Hematopoietic multipotent progenitor cell treated with erythropoietin and hydrocortisone succinate and interleukin-3 and kit ligand, for 6 days (in vitro differentiated cells): Measurements from ENCODE around the gene OR10J1.
"Not testable (repeated sequence)": the region's sequence is repeated elsewhere in the genome, so short reads cannot be mapped to it uniquely, and the experiment has no call there.

Source experiments
- DNase-seq: peaks from one replicate; pipeline ENCODE4 v3.0.0-alpha.2; 2015

Gene OR10J1

DNA sequence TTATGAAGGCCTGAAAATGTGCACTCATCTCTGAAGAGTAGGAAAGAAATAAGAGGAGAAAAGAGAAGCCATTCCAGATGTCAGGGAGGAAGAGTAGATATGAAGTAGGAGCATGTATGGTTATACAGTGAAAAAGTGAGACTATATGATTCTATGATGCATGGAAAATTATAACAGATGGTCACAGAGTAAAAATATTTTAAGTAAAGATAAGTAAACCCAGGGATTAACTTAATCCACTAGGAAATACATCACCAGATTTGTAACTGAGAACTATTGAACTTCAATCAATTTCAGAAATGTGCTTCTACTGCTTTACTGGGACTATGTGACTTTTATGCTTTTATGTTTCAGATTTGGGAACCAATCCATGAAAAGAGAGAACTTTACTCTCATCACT is at the start of gene OR10J1:
OR10J1 (plus strand) TSS at position 301 of the 400 bp plus-strand sequence; CDS start at position 371, 70 bp downstream.
- DNase-seq, result no peak

GRCh38 chr1:159406821-159407220 is 32.7 kb upstream of the OR10J1 start:
- DNase-seq, result no peak

DNA sequence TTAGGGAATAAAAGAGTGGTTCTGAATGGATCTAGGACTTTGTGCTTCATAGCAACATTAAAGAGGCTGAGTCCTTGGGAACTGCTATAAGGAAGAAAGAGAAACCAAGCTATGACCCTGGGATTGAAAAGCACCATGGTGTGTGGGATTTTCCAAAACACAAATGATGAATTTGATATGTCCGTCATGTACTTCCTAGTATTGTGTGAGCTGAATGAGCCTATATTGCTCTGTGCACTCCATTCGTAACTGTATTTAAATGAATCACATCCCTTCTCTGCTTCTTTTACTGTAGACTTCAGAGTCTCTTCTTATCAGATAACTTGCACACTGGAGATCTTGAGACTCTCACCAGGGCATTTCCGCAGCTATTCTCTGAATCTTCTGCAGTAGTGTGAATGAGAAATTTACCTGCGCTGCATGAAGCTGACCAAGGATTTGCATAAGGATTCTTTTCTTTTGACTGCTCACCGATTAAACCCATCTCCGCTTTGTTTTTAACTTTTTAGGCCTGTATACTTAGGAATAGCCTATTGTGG is 30.6 kb upstream of the OR10J1 start:
- DNase-seq, result no peak

- DNase-seq, result no peak
These were observed 17.7 kb upstream of the OR10J1 start for GRCh38 chr1:159421821-159422220.

DNA sequence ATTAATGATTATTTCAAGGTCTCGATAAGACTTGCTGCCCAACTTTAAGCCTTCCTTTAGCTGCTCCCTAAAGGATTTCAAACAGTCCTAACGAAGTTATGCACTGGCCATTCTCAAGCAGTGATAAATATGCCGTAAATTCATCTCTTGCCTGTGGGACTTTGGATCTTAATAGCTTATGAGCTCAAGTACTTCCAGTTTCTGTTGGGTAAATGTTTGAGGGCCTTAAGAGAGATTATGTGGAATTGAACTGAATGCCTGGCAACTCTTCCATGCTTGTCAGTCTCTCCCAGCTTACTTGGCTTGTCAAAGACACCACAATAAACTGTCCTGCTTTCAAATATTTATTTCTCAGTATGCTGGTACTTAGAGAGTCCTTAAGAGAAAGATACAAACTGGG is 11.0 kb upstream of the OR10J1 start:
- no peak for DNase-seq

DNA sequence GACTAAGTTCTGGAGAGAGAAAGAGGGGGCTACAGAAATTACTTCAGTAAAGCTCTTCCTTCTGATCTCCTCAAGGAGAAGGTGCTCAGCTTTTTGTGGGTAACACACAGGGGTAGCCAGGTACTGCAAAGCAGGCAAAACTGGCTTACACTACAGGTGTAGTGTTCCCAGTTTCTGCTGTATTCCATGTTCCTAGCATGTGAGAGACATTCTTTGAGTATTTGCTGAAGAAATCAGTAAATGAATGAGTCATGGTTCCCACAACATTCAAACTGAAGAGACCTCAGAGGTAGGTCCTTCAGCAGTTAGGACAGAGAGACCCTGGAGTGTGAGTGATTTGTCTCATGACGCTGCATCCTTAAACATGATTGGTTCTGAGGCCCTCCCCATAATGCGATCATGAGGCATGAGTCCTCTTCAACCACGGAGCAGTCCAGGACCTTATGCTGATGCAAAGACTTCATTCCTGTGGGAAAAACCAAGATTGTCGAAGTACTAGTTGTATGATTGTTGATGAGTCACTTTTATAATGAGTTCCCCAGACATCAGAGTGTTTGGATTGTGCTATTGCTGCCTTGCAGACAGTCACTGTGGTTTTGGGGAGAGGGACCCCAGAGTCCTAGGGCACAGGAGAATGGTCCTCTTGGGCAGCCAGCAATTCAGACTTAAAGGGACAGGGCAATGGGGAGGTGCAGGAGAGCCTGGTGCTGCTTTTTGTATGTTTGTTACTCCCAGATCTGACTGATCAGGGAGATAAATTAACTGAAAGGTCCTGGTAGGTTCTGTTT is 10.3 kb upstream of the OR10J1 start:
- no peak for DNase-seq

DNA sequence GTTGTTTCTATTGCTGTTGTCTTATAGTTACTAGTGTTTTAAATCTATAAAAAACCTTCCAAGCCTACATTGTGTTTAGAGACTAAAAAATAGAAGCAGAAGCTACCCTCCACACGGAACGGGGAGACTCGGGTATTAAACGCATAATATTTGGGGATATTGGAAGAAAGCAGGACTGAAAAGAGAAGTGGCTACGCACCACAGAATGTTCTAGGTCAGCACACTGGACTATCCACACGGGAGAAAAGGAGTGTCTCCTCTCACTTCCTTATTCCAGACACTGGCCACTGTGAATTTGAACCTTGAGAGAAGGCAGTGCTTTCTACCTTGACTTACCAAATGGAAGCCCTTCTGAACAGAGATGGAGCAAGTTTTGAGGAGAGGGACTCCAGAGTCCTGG is 8.5 kb upstream of the OR10J1 start:
- no peak for DNase-seq

DNA sequence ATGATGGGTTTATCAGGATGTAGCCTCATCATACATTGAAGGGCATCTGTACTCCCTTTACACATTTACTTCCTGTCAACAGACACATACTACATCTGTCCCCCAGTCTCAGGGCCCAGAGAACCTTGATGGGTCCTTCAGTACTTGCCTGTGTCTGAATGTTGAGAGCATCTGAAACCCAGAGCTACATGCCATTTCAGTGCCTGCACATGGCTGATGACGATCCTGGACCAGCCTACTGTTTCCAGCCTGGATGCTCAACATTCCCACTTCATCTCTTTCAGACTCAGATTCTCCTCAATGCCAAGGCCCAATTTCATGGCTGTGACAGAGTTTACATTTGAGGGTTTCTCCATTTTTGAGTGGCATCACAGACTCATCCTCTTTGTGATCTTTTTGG is 7.6 kb upstream of the OR10J1 start, which contains the start of gene OR10J4:
OR10J4 (plus strand) TSS at position 301 of the 400 bp plus-strand sequence.
- no peak for DNase-seq

- DNase-seq, result no peak
These were observed 3.1 kb upstream of the OR10J1 start for GRCh38 chr1:159436469-159436868.

- DNase-seq, result no peak
These were observed 1.8 kb downstream of the OR10J1 start for GRCh38 chr1:159441360-159441759.

DNA sequence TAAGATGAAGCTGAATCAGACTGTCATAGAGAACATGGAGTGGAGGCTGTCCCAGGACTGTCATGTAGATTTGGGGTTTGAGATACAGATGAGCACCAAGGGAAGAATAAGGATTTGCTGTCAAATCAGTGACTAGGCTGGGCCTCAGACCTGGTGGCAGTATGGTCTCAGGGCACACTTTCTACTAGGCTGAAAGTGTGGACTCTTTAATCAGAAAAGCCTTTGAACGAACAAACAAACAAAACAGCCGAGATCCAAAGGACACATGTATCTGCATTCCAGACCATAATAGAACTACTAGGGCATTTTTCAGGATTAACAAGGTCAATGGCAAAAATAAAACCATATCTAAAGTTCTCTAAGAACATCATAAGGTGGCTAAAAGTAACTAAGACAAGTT is 2.9 kb downstream of the OR10J1 start:
- DNase-seq, result no peak

GRCh38 chr1:159443066-159443750 is 3.7 kb downstream of the OR10J1 start:
- DNase-seq, result no peak

DNA sequence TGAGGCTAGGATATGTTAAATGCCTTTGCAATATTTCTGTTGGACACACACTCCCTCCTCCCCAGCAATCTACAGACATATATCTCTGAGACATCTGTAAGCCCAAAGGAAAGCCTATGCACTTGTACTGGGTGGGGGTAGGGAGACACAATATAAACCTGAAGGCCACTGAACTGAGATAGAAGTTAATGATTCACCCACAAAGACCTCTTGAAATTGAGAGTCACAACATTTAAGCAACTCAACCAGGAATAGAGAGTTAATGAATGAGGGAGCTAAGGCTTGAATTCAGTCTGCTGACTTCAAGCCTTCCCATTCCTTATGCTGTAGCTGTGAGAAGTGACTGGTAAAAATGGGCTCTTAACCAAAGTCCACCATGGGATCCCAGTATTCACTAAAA is 5.0 kb downstream of the OR10J1 start:
- no peak for DNase-seq

- DNase-seq, result no peak
These were observed 8.7 kb downstream of the OR10J1 start for GRCh38 chr1:159448181-159448580.

DNA sequence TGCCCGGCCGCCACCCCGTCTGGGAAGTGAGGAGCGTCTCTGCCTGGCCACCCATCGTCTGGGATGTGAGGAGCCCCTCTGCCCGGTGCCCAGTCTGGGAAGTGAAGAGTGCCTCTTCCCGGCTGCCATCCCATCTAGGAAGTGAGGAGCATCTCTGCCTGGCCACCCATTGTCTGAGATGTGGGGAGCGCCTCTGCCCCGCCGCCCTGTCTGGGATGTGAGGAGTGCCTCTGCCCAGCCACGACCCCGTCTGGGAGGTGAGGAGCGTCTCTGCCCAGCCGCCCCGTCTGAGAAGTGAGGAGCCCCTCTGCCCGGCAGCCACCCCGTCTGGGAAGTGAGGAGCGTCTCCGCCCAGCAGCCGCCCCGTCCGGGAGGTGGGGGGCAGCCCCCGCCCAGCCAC is 10.1 kb downstream of the OR10J1 start:
- not testable (repeated sequence) for DNase-seq

- no peak for DNase-seq
These were observed 20.0 kb downstream of the OR10J1 start for GRCh38 chr1:159459551-159459950.

DNA sequence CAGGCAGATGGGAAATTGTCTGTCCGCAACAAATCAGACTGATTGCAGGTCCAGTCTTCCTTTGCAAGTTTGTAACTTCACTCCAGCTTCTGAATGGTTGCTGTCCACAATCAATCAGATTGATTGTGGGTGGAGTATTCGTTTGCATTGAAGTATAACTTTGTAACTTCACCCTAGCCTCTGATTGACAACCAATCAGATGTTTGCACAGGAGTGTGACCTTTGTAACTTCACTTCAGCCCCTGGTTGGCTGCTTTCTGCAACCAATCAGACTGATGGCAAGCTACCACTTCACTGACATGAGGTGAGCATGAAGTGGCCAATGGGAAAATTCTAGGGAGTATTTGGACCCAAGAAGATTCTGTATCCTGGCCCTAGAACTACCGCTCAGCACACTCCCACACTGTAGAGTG is 25.7 kb downstream of the OR10J1 start:
- DNase-seq, result no peak

- no peak for DNase-seq
These were observed 28.8 kb downstream of the OR10J1 start for GRCh38 chr1:159468321-159468720.

- no peak for DNase-seq
These were observed 30.5 kb downstream of the OR10J1 start for GRCh38 chr1:159469921-159470533.

DNA sequence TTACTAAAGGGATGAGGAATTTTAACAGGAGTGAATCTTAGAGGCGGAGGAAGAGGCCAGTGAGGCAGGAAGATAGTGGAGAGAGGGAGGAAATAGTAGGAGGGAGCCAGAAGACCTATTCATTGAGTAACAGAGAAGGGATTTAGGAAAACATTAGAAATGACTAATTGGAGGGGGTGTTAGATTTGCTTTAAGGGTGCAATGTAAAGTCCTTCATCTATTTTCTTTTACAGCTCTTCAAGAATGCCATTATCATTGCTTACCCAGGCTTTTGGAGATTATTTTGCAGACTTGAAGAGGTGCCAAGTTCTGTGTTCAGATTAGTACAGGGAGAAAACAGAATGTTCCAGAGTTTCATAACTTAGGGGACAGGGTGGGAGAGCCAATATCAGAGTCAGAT is 33.8 kb downstream of the OR10J1 start:
- peak; percentile 11 for DNase-seq

DNA sequence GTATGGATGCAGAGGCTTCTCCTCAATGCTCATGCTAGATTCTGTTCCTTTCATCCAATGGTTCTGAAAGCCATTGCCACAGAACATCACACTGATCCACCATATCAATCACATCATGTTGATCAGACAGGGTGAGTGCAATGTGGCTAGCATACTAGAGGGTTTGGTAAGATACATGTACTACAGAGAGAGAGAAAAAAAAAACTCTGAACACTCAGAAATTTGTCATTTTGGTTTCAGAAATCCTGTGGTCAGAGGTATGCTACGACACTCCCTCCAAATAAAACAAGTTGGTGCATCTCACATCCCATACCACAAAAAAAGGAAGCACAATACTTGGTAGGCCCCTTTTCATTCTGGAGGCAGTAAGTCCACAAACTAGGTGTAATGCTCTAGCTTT is 35.4 kb downstream of the OR10J1 start:
- no peak for DNase-seq

GRCh38 chr1:159483501-159483900 is 44.0 kb downstream of the OR10J1 start:
- DNase-seq, result no peak
